ENCODE results near the gene NR1H4.
"Not testable (repeated sequence)": the region's sequence is repeated elsewhere in the genome, so short reads cannot be mapped to it uniquely, and the experiment has no call there.

NR1H4 gene

DNA sequence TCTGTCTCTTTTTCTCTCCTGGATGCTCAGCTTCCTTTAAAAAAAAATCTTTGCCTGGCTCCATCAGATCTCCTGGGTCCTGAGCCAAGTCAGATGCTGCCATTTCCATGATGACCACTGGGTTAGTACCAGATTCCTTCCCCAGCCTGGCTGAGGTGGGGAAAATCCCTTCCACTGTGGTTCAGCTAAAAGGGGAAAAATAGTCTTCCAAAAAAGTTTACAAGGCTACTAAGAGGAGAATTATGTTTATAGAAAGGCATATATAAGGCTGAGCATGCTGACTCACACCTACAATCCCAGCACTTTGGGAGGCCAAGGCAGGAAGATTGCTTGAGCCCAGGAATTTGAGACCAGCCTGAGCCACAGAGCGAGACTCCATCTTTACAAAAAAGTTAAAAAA, 71.4 kb downstream of the NR1H4 start:
- no peak for DNase-seq (ENCODE audit: extremely low spot score)
- POLR2A ChIA-PET, result no interaction called here
- TF ChIP-seq, protein P1, sequence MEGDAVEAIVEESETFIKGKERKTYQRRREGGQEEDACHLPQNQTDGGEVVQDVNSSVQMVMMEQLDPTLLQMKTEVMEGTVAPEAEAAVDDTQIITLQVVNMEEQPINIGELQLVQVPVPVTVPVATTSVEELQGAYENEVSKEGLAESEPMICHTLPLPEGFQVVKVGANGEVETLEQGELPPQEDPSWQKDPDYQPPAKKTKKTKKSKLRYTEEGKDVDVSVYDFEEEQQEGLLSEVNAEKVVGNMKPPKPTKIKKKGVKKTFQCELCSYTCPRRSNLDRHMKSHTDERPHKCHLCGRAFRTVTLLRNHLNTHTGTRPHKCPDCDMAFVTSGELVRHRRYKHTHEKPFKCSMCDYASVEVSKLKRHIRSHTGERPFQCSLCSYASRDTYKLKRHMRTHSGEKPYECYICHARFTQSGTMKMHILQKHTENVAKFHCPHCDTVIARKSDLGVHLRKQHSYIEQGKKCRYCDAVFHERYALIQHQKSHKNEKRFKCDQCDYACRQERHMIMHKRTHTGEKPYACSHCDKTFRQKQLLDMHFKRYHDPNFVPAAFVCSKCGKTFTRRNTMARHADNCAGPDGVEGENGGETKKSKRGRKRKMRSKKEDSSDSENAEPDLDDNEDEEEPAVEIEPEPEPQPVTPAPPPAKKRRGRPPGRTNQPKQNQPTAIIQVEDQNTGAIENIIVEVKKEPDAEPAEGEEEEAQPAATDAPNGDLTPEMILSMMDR (IDR thresholded peaks at IDR 0.05; ENCODE audit: control extremely low read depth, extremely low read depth, low read depth, missing control alignments), result no peak
- CTCF ChIA-PET, result interaction anchor here (1.0 kb wide), 1 partner anchor 17 kb away, joined by 3 read pairs; no protein-coding TSS in a partner anchor

DNA sequence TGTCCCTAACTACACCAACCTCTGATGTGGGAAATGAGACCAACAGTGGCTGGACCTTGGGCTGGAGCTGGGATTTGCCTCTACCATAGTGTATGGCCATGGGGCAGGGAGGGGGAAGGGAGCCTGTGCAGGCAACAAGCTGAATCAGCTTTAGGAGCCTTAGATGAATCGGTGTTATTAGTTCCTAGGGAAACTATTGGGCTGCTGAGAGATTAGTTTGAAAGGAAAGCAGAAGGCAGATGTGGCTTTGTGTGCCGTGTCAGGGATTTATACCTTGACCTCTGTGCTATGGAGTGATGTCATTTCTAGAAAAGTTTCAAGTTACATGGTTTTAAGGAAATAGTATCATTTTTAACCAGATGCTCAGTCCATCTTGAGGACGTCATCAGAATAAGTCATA, 80.3 kb downstream of the NR1H4 start:
- CTCF ChIA-PET, result interaction anchor here (0.6 to 4.0 kb wide), 12 partner anchors 11 to 327 kb away, joined by 3 to 29 read pairs (median 3); no protein-coding TSS in a partner anchor
- DNase-seq (ENCODE audit: extremely low spot score), result no peak
- POLR2A ChIA-PET, result no interaction called here
- TF ChIP-seq, protein P1 (IDR thresholded peaks at IDR 0.05; ENCODE audit: control extremely low read depth, extremely low read depth, low read depth, missing control alignments), result no peak

GRCh38 chr12:100554608-100555077, 81.0 kb downstream of the NR1H4 start:
- DNase-seq (ENCODE audit: extremely low spot score), result no peak
- ChIA-PET CTCF (interaction anchor here (0.7 to 4.0 kb wide), 10 partner anchors 13 to 492 kb away, joined by 3 to 29 read pairs (median 4); no protein-coding TSS in a partner anchor), POLR2A (no interaction called here)

GRCh38 chr12:100555722-100556121, 82.1 kb downstream of the NR1H4 start:
- ChIA-PET CTCF (interaction anchor here (1.0 to 4.0 kb wide), 8 partner anchors 11 to 493 kb away, joined by 3 to 29 read pairs (median 4); no protein-coding TSS in a partner anchor), POLR2A (no interaction called here)
- TF ChIP-seq, protein P1 (IDR thresholded peaks at IDR 0.05; ENCODE audit: control extremely low read depth, extremely low read depth, low read depth, missing control alignments), result no peak
- DNase-seq (ENCODE audit: extremely low spot score), result no peak

More at GRCh38 chr12:100554608-100555077, 81.0 kb downstream of the NR1H4 start:
- TF ChIP-seq, protein P1 (IDR thresholded peaks at IDR 0.05; ENCODE audit: control extremely low read depth, extremely low read depth, low read depth, missing control alignments), result peak; percentile 49

DNA sequence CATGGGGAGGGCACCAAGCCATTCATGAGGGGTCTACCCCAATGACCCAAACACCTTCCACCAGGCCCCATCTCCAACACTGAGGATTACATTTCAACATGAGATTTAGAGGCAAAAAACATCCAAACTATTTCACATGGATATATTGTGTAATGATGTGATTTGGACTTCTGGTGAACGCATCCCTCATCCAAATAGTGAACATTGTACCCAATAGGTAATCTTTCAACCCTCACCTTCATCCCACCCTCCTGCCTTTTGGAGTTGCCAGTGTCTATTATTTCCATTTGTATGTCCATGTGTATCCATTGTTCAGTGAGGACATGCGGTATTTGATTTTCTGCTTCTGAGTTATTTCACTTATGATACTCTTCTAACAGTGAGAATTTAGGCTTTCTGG, 83.7 kb downstream of the NR1H4 start:
- no peak for DNase-seq (ENCODE audit: extremely low spot score)
- TF ChIP-seq, protein P1 (IDR thresholded peaks at IDR 0.05; ENCODE audit: control extremely low read depth, extremely low read depth, low read depth, missing control alignments), result no peak
- ChIA-PET POLR2A (no interaction called here), CTCF (interaction anchor here (1.1 kb wide), 1 partner anchor 153 kb away, joined by 3 read pairs; no protein-coding TSS in a partner anchor)

GRCh38 chr12:100559261-100559660, 85.6 kb downstream of the NR1H4 start:
- DNase-seq (ENCODE audit: extremely low spot score); CTCF ChIA-PET; POLR2A ChIA-PET: not testable (repeated sequence)

GRCh38 chr12:100564090-100564489, 90.4 kb downstream of the NR1H4 start:
- TF ChIP-seq, protein P1 (IDR thresholded peaks at IDR 0.05; ENCODE audit: control extremely low read depth, extremely low read depth, low read depth, missing control alignments), result no peak
- DNase-seq (ENCODE audit: extremely low spot score), result no peak
- ChIA-PET POLR2A (no interaction called here), CTCF (no interaction called here)

Measured in GM10248 (cell line).